Measurements from ENCODE around the gene PCGF1.
A peak's percentile ranks its signal among the peaks of the same experiment; 100 is the strongest.

PCGF1 gene

DNA sequence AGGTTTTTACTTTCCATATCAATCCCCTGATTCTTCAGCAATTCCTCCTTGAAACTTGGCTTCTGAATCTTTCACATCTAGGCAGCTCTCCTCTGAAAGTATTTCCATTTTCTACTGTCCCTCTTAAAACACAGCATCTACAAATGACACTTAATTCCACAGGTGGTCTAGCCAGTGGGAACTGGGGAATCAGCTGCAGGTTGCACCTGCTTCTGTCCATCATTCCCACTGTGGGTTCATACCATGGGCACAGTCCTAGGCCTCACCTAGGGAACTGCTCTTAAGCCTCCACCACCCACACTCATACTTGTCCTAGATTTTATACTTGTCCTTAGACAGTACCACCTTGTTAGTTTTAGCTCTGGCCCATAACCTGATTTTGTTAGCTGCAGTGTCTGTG lies 44.0 kb upstream of the PCGF1 start:
- peaks cover 14% of the 10 kb centered on the region; the same call in 1 of the 2 replicates for H3K4me1 ChIP-seq (ENCODE audit: control insufficient read depth, insufficient read depth, low read length)
- no peak overlapping the region for H3K9ac ChIP-seq (ENCODE audit: low read depth, low read length)
- H3K9me3 ChIP-seq (ENCODE audit: control insufficient read depth, insufficient read depth, low read length), result no peaks in the 10 kb centered on the region
- H3K4me3 ChIP-seq (ENCODE audit: low read depth, low read length), result no peak overlapping the region
- H3K27ac ChIP-seq (ENCODE audit: low read depth, low read length), result no peak overlapping the region
- H3K36me3 ChIP-seq (ENCODE audit: control insufficient read depth, insufficient read depth, low read length), result no peaks in the 10 kb centered on the region; the same call in 1 of the 2 replicates
- H3K27me3 ChIP-seq (ENCODE audit: control insufficient read depth, insufficient read depth, low read length), result peaks cover 62% of the 10 kb centered on the region

DNA sequence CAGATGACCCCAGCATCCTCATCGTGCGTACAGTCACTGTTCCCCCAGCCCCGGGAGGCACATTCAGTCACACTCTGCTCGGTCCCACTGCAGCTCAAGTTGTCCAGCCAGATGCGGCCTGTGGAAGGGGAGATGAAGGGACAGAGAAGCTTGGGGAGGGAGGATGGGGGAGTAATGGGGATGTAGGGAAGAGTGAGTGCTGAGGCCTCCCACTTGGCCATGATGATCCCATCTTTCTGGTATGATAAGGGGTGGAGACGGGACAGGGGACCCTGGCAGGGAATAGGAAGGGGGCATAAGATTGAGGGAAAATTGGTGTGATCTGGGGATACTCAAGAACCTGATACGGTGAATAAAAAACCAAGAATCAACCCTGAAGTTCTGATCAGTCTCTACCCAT lies 42.7 kb upstream of the PCGF1 start:
- Histone ChIP-seq H3K9me3 (ENCODE audit: control insufficient read depth, insufficient read depth, low read length) (no peaks in the 10 kb centered on the region), H3K27me3 (ENCODE audit: control insufficient read depth, insufficient read depth, low read length) (peaks cover 49% of the 10 kb centered on the region), H3K4me1 (ENCODE audit: control insufficient read depth, insufficient read depth, low read length) (peaks cover 14% of the 10 kb centered on the region; the same call in 1 of the 2 replicates), H3K36me3 (ENCODE audit: control insufficient read depth, insufficient read depth, low read length) (no peaks in the 10 kb centered on the region), H3K4me3 (ENCODE audit: low read depth, low read length) (no peak overlapping the region; the same call in 1 of the 2 replicates), H3K9ac (ENCODE audit: low read depth, low read length) (no peak overlapping the region), H3K27ac (ENCODE audit: low read depth, low read length) (no peak overlapping the region)

DNA sequence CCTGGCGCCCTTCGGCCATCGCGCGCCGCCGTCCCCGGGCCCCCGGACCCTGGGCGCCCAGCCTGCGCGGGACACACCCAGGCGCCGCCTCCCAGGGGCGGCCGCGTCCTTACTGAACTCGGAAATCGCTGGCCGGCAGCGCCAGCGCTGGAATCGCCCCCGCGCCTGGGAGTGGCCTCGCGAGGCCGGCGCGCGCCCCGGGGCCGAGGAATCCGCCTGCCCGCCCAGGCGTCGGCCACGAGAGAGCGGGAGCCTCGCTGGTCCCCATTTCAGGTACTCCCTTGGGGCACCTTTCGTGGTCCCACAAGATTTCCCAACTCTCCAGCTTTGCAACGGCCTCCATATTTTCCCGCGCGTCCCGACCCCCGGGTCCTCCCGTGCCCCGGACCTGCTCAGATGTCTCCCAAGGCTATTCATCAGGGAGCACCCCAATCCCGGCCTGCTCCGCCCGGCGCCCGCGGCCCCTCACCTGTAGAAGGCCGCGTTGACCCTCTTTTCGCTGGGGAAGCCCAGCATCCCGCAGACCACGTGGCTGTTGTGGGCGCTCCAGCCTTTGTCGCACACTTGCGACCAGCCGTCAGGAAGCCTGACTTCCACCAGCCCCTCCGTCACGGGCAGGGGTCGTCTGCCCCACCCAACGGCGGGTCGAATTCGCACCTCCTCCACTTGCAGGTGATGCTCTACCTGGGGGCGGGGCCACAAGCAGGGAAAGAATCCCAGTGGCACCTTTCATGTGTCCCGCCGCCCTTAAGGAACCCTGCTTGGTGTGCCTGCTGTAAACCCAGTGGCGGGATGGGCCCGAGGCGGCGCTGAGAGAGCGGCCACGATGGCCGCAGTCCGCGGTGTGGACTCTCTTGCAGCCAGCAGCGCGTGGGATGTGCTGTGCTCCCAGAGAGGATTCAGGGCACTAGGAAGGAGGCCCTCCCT lies 41.7 kb upstream of the PCGF1 start:
- Histone ChIP-seq H3K27ac (ENCODE audit: low read depth, low read length) (peak overlapping the region; percentile 15), H3K4me1 (ENCODE audit: control insufficient read depth, insufficient read depth, low read length) (peaks cover 14% of the 10 kb centered on the region; the same call in 1 of the 2 replicates), H3K9me3 (ENCODE audit: control insufficient read depth, insufficient read depth, low read length) (no peaks in the 10 kb centered on the region), H3K9ac (ENCODE audit: low read depth, low read length) (peak overlapping the region; percentile 72), H3K27me3 (ENCODE audit: control insufficient read depth, insufficient read depth, low read length) (peaks cover 46% of the 10 kb centered on the region), H3K36me3 (ENCODE audit: control insufficient read depth, insufficient read depth, low read length) (no peaks in the 10 kb centered on the region), H3K4me3 (ENCODE audit: low read depth, low read length) (peak overlapping the region; percentile 73)

DNA sequence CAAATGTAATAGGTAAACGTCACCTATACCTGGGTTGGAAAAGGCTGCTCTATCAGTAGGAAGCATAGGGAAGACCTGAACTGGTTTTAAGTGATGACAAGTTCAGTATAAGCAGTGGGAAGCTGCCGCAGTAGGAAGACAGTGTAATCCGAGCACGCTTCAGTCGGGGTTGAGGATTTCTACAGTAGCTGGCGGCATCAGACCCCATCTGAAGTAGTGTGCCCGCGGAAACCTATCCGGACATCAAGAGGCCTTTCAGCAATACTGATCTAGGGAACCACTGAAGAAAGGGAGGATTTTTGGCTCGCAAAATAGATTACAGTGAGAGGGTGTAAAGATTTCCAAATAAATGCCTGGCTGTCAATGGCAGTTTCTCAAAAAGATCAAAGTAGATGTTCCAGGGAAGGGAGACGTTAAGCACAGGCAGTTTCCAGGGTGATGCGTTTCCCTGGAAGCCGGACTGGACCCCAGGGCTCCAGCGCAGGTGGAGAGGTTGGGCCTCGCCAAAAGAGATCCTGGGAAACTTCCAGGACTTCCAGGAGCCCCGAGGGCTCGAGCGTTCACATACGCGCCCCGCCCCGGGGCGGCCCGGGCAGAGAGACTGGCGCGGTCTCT lies 40.9 kb upstream of the PCGF1 start:
- peak overlapping the region; percentile 72; the same call in 1 of the 2 replicates for H3K9ac ChIP-seq (ENCODE audit: low read depth, low read length)
- H3K4me3 ChIP-seq (ENCODE audit: low read depth, low read length), result peak overlapping the region; percentile 73
- H3K27ac ChIP-seq (ENCODE audit: low read depth, low read length), result no peak overlapping the region

GRCh38 chr2:74546004-74546403 lies 38.5 kb upstream of the PCGF1 start:
- no peaks in the 10 kb centered on the region for H3K9me3 ChIP-seq (ENCODE audit: control insufficient read depth, insufficient read depth, low read length)
- no peak overlapping the region for H3K9ac ChIP-seq (ENCODE audit: low read depth, low read length)
- H3K27me3 ChIP-seq (ENCODE audit: control insufficient read depth, insufficient read depth, low read length), result peaks cover 26% of the 10 kb centered on the region
- H3K27ac ChIP-seq (ENCODE audit: low read depth, low read length), result no peak overlapping the region
- H3K36me3 ChIP-seq (ENCODE audit: control insufficient read depth, insufficient read depth, low read length), result no peaks in the 10 kb centered on the region
- peaks cover 8% of the 10 kb centered on the region; the same call in 1 of the 2 replicates for H3K4me1 ChIP-seq (ENCODE audit: control insufficient read depth, insufficient read depth, low read length)
- H3K4me3 ChIP-seq (ENCODE audit: low read depth, low read length), result no peak overlapping the region

More for the DNA sequence above, 40.9 kb upstream of the PCGF1 start:
- H3K27me3 ChIP-seq (ENCODE audit: control insufficient read depth, insufficient read depth, low read length), result peaks cover 46% of the 10 kb centered on the region
- H3K36me3 ChIP-seq (ENCODE audit: control insufficient read depth, insufficient read depth, low read length), result no peaks in the 10 kb centered on the region
- H3K4me1 ChIP-seq (ENCODE audit: control insufficient read depth, insufficient read depth, low read length), result peaks cover 14% of the 10 kb centered on the region; the same call in 1 of the 2 replicates
- no peaks in the 10 kb centered on the region for H3K9me3 ChIP-seq (ENCODE audit: control insufficient read depth, insufficient read depth, low read length)

GRCh38 chr2:74544634-74545033 lies 37.1 kb upstream of the PCGF1 start:
- Histone ChIP-seq H3K4me3 (ENCODE audit: low read depth, low read length) (no peak overlapping the region), H3K9ac (ENCODE audit: low read depth, low read length) (no peak overlapping the region), H3K4me1 (ENCODE audit: control insufficient read depth, insufficient read depth, low read length) (peaks cover 3% of the 10 kb centered on the region; the same call in 1 of the 2 replicates), H3K27ac (ENCODE audit: low read depth, low read length) (no peak overlapping the region), H3K9me3 (ENCODE audit: control insufficient read depth, insufficient read depth, low read length) (no peaks in the 10 kb centered on the region), H3K36me3 (ENCODE audit: control insufficient read depth, insufficient read depth, low read length) (no peaks in the 10 kb centered on the region), H3K27me3 (ENCODE audit: control insufficient read depth, insufficient read depth, low read length) (peaks cover 15% of the 10 kb centered on the region)

DNA sequence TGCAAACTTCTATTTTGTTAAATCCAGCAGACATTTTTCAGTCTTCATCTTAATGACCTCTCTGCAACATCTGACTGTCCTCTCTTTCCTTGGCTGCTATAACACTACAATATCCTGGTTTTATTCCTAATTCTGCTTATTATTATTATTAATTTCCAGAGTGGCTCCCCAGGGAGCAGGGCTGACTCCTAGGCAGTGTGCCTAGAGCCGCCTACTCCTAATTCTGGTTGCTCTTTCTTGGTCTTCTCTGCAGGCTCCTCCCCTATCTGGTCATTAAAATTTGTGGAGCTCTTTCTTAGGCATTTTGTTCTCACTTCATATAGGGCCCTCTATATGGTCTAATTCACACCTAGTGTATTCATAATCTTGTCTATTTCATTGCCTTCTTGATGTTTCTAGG lies 35.5 kb upstream of the PCGF1 start:
- Histone ChIP-seq H3K36me3 (ENCODE audit: control insufficient read depth, insufficient read depth, low read length) (no peaks in the 10 kb centered on the region), H3K4me3 (ENCODE audit: low read depth, low read length) (no peak overlapping the region), H3K27ac (ENCODE audit: low read depth, low read length) (no peak overlapping the region), H3K27me3 (ENCODE audit: control insufficient read depth, insufficient read depth, low read length) (peaks cover 8% of the 10 kb centered on the region; the same call in 1 of the 2 replicates), H3K9ac (ENCODE audit: low read depth, low read length) (no peak overlapping the region), H3K9me3 (ENCODE audit: control insufficient read depth, insufficient read depth, low read length) (no peaks in the 10 kb centered on the region), H3K4me1 (ENCODE audit: control insufficient read depth, insufficient read depth, low read length) (no peaks in the 10 kb centered on the region)

DNA sequence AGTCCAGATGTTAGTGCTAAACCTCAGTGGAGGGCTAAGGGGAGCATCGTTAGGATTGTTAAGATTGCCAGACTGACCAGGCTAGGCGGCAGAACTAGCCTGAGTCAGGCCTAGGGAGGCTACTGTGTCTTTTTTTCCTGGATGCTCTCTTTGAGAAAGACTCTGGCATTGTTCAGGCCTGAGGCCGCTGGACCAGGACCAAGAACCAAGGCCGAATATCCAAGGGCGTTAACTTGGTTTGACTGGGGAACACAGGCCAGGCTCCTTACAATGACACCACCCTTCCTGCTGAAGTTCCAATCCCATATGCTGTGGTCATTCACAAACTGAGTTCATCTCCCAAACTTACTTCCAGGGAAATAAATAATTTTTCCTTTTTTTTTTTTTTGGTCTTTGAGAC lies 32.8 kb upstream of the PCGF1 start:
- Histone ChIP-seq H3K27me3 (ENCODE audit: control insufficient read depth, insufficient read depth, low read length) (no peaks in the 10 kb centered on the region), H3K27ac (ENCODE audit: low read depth, low read length) (no peak overlapping the region), H3K36me3 (ENCODE audit: control insufficient read depth, insufficient read depth, low read length) (no peaks in the 10 kb centered on the region), H3K4me1 (ENCODE audit: control insufficient read depth, insufficient read depth, low read length) (no peaks in the 10 kb centered on the region), H3K9ac (ENCODE audit: low read depth, low read length) (no peak overlapping the region), H3K9me3 (ENCODE audit: control insufficient read depth, insufficient read depth, low read length) (no peaks in the 10 kb centered on the region), H3K4me3 (ENCODE audit: low read depth, low read length) (no peak overlapping the region)

DNA sequence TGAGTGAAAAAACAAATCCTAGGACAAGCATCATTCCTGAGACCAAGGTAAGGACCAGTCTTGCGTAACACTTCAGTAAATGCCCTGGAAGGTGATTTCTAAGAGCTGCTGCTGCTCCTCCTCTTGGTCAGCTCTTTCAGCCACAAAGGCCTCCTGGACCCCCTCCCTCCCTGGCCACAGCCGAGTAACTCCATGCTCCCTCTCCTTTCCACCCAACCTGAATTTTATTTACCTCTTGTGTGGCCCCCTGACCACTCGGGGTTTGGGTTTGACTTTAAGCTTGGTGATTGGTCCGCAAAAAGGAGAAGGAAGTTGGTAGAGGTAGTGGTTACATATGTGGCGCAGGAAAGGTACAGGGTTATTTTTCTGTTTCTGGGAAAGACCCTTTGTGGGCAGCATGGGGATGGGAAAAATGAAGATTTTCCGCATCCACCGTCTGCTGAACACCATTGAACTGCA lies 31.4 kb upstream of the PCGF1 start:
- no peaks in the 10 kb centered on the region for H3K9me3 ChIP-seq (ENCODE audit: control insufficient read depth, insufficient read depth, low read length)

DNA sequence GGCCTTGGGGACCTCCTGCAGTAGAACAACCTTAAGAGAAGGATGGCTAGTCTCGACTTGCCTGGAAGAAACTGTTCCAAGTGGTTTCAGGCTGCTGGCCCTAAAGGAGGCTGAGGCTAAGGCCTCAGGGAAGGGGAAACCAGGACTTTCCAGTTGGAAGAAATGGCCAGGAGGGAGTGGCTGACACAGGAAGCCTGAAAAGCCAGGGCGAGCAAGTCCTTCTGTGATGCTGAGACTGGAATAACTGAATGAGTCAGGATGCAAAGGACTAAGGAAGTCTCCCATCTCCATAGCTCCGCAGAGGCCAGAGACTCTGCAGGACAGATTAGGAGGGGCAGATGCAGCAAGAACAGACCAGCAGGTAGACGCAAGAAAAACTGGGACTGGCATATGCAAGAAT lies 29.6 kb upstream of the PCGF1 start:
- H3K36me3 ChIP-seq (ENCODE audit: control insufficient read depth, insufficient read depth, low read length), result peaks cover 23% of the 10 kb centered on the region
- no peaks in the 10 kb centered on the region for H3K27me3 ChIP-seq (ENCODE audit: control insufficient read depth, insufficient read depth, low read length)
- no peaks in the 10 kb centered on the region for H3K9me3 ChIP-seq (ENCODE audit: control insufficient read depth, insufficient read depth, low read length)
- no peaks in the 10 kb centered on the region for H3K4me1 ChIP-seq (ENCODE audit: control insufficient read depth, insufficient read depth, low read length)
- no peak overlapping the region for H3K27ac ChIP-seq (ENCODE audit: low read depth, low read length)
- no peak overlapping the region for H3K9ac ChIP-seq (ENCODE audit: low read depth, low read length)
- no peak overlapping the region for H3K4me3 ChIP-seq (ENCODE audit: low read depth, low read length)

More for the DNA sequence above, 31.4 kb upstream of the PCGF1 start:
- Histone ChIP-seq H3K4me1 (ENCODE audit: control insufficient read depth, insufficient read depth, low read length) (no peaks in the 10 kb centered on the region), H3K9ac (ENCODE audit: low read depth, low read length) (no peak overlapping the region), H3K36me3 (ENCODE audit: control insufficient read depth, insufficient read depth, low read length) (peaks cover 5% of the 10 kb centered on the region), H3K27ac (ENCODE audit: low read depth, low read length) (no peak overlapping the region), H3K4me3 (ENCODE audit: low read depth, low read length) (no peak overlapping the region), H3K27me3 (ENCODE audit: control insufficient read depth, insufficient read depth, low read length) (no peaks in the 10 kb centered on the region)
